Measurements from ENCODE around the gene NLRX1.
"Not testable (repeated sequence)": the region's sequence is repeated elsewhere in the genome, so short reads cannot be mapped to it uniquely, and the experiment has no call there.

Gene NLRX1, protein sequence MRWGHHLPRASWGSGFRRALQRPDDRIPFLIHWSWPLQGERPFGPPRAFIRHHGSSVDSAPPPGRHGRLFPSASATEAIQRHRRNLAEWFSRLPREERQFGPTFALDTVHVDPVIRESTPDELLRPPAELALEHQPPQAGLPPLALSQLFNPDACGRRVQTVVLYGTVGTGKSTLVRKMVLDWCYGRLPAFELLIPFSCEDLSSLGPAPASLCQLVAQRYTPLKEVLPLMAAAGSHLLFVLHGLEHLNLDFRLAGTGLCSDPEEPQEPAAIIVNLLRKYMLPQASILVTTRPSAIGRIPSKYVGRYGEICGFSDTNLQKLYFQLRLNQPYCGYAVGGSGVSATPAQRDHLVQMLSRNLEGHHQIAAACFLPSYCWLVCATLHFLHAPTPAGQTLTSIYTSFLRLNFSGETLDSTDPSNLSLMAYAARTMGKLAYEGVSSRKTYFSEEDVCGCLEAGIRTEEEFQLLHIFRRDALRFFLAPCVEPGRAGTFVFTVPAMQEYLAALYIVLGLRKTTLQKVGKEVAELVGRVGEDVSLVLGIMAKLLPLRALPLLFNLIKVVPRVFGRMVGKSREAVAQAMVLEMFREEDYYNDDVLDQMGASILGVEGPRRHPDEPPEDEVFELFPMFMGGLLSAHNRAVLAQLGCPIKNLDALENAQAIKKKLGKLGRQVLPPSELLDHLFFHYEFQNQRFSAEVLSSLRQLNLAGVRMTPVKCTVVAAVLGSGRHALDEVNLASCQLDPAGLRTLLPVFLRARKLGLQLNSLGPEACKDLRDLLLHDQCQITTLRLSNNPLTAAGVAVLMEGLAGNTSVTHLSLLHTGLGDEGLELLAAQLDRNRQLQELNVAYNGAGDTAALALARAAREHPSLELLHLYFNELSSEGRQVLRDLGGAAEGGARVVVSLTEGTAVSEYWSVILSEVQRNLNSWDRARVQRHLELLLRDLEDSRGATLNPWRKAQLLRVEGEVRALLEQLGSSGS

GRCh38 chr11:119168471-119169281 is at the start of gene NLRX1:
Gene NLRX1 (plus strand): TSS chr11:119168725. CDS start chr11:119171404, 2,679 bp downstream.
- in situ Hi-C loops (cut with MboI; ENCODE audit: low sequenced_read_pairs) = no loop called here

- in situ Hi-C loops (cut with MboI; ENCODE audit: low sequenced_read_pairs) = no loop called here
Observed at GRCh38 chr11:119118946-119119345, 49.6 kb upstream of the NLRX1 start.

DNA sequence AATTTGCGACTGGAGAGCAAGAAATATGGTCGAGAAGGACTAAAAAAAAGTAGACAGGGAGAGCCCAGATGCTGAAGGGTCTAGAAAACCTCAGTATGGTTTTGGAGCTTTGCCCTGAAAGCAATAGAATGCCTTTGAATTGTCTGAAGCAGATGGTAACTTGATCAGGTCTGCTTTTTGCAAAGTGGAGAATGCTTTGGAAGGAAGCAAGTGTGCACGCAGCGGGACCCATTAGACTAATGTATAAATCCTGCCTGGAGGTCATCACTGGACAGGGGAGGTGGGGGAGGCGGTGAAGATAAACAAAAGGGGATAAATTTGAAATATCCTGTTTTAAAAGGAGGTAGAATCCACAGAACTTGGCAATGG is 47.9 kb upstream of the NLRX1 start:
- in situ Hi-C loops (cut with MboI; ENCODE audit: low sequenced_read_pairs) = no loop called here

- in situ Hi-C loops (cut with MboI; ENCODE audit: low sequenced_read_pairs) = no loop called here
Observed at GRCh38 chr11:119121008-119121810, 47.3 kb upstream of the NLRX1 start, which contains the start of gene HINFP. Gene HINFP (plus strand): TSS chr11:119121580. CDS start chr11:119126945, 5,365 bp downstream.

- in situ Hi-C loops (cut with MboI; ENCODE audit: low sequenced_read_pairs) = no loop called here
Observed at GRCh38 chr11:119121811-119122124, 46.8 kb upstream of the NLRX1 start.

- in situ Hi-C loops (cut with MboI; ENCODE audit: low sequenced_read_pairs) = no loop called here
Observed at GRCh38 chr11:119125821-119126220, 42.7 kb upstream of the NLRX1 start.

DNA sequence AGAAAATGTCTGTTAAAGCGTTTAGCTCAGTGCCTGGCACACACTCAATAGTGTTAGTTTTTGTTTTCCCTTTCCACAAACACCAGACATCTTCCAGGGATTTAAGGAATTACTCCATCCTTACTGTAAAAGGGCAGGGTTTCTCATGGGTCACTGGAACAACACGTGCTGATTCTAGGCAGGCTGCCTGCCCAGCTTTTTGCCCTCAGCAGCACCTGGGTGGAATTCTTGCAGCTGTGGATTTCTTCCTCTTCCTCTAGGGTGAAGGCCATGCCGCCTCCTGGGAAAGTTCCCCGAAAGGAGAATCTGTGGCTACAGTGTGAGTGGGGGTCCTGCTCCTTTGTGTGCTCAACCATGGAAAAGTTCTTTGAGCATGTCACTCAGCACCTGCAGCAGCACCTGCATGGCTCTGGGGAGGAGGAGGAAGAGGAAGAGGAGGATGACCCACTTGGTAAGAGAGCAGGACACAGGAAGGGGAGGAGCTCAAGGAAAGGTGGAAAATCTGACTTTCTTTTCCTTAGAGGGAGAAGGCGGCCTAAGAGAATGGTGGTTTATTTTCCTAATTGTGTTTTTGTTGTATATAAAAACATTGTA is 41.8 kb upstream of the NLRX1 start:
- in situ Hi-C loops (cut with MboI; ENCODE audit: low sequenced_read_pairs) = no loop called here

- in situ Hi-C loops (cut with MboI; ENCODE audit: low sequenced_read_pairs) = no loop called here
Observed at GRCh38 chr11:119130662-119131061, 37.9 kb upstream of the NLRX1 start.

DNA sequence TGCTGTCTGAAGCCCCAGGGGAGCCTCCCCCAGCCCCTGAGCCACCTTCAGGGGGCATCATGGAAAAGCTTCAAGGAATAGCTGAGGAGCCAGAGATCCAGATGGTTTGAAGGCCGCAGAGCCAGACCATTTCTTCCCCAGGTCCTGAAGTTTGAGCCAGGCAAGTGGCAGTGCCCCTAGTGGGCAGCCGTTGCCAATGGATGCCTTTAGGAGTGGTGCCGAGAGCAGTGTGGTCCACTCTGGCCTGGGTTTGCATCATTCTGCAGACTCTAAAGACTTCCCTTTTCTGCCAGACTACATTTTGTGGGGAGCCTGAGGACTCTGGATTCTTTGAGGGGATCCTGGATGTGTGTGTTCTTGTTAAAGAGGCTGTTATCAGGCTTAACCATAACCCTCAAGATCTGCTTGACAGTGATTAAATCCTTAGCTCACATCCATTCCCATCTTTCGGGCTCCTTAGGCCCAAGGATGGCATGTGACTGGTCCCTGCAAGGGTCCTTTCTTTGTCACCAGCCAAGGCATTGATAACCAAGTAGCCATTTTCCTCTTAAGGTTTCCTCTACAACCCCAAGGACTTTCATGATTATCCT is 34.0 kb upstream of the NLRX1 start:
- in situ Hi-C loops (cut with MboI; ENCODE audit: low sequenced_read_pairs) = no loop called here

DNA sequence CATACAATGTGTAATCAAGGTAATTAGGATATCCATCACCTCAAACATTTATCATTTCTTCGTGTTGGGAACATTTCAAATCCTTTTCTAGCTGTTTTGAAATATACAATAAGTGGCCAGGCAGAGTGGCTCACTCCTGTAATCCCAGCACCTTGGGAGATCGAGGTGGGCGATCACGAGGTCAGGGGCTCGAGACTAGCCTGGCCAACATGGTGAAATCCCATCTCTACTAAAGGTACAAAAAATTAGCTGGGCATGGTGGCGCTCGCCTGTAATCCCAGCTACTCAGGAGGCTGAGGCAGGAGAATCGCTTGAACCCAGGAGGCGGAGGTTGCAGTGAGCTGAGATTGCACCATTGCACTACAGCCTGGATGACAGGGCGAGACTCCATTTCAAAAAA is 29.2 kb upstream of the NLRX1 start:
- in situ Hi-C loops (cut with MboI; ENCODE audit: low sequenced_read_pairs) = not testable (repeated sequence)

GRCh38 chr11:119144825-119145486 is 23.6 kb upstream of the NLRX1 start:
- in situ Hi-C loops (cut with MboI; ENCODE audit: low sequenced_read_pairs) = no loop called here

GRCh38 chr11:119145551-119145950 is 23.0 kb upstream of the NLRX1 start:
- in situ Hi-C loops (cut with MboI; ENCODE audit: low sequenced_read_pairs) = no loop called here

- in situ Hi-C loops (cut with MboI; ENCODE audit: low sequenced_read_pairs) = no loop called here
Observed at GRCh38 chr11:119147604-119148333, 20.8 kb upstream of the NLRX1 start.

- in situ Hi-C loops (cut with MboI; ENCODE audit: low sequenced_read_pairs) = no loop called here
Observed at GRCh38 chr11:119148720-119149017, 19.9 kb upstream of the NLRX1 start.

DNA sequence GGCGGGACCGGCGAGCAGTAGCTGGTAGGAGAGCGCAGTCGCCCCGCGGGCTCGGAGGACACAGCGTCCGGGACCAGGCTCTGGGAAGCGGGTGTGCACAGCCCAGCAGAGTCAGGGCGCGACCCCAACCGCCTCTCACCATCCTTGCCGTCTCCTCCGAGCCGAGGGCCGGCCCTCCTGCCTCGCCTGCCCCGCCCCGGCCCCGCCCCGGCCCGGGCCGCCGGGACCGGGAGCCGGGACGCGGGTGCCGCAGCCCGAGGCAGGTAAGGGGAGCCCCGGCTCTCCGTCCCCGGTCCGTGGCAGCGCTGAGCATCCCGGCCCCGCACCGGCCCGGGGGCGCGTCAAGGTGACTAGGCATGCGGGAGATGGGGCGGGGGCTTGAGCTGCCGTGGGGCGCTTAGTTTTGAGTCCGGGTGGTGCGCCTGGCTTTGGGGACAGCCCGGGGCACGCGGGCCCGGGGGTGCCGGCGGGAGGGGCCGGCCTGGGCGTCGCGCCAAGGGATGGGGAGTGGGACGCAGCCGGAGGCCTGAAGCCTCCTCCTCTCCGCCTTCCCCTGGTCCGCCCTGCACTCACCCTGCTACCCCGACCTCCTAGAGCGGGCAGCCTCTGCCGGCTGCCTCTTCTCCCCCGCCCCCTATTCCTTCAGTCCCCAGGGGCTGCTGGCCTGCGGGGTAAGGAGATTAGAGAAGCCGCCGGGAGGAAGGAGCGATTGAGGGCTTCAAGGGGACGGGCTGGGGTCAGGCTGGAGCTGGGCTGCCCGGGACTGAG is 19.3 kb upstream of the NLRX1 start, which contains the start of gene ABCG4:
Gene ABCG4, plus strand, starts transcription at position 35 of the 768 bp plus-strand sequence. CDS start 914 bp downstream, outside the sequence.
- in situ Hi-C loops (cut with MboI; ENCODE audit: low sequenced_read_pairs) = no loop called here

DNA sequence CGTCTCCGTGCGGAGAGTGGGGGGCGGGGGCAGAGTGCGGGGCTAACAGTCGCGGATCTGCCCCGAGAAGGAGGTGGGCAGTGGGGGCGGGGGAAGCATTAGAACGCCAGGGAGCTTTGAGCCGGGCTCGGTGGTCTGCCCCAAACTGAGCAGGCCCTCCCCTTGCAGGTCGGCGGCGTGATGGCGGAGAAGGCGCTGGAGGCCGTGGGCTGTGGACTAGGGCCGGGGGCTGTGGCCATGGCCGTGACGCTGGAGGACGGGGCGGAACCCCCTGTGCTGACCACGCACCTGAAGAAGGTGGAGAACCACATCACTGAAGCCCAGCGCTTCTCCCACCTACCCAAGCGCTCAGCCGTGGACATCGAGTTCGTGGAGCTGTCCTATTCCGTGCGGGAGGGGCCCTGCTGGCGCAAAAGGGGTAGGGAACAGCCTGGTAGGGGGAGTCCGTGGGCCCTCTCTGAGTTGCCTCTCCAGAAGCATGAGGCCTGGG is 18.7 kb upstream of the NLRX1 start:
- in situ Hi-C loops (cut with MboI; ENCODE audit: low sequenced_read_pairs) = no loop called here

GRCh38 chr11:119152043-119152442 is 16.5 kb upstream of the NLRX1 start:
- in situ Hi-C loops (cut with MboI; ENCODE audit: low sequenced_read_pairs) = no loop called here

All from HL-60/S4 treated with phorbol 12-myristate 13-acetate at 8.2 ng/mL for 4 days and 3 days (cell line).